Activated CD8-positive, alpha-beta T cell treated with anti-CD3 and anti-CD28 coated beads, Interleukin-2, amount 10 ng/mL, durations not matched to agents 7 days and 5 days (primary cell): Measurements from ENCODE around the gene TXNRD1. TPM values are rescaled to one million over a fixed set of nuclear protein-coding genes. Genes with fewer than 3 reads are reported as not detected.
"Not testable (repeated sequence)": the region's sequence is repeated elsewhere in the genome, so short reads cannot be mapped to it uniquely, and the experiment has no call there.

ENCODE experiments used
- ATAC-seq: fragments of 150-1000 bp; cut with Tn5 transposase; one replicate; pipeline ENCODE4 v1.10.0; 2021; ENCODE audit warnings: moderate library complexity
- CTCF ChIA-PET: fragments of 350-600 bp; sonication (Branson Sonifier 250); formaldehyde crosslinking; loops from one replicate; lab custom pipeline; 2021; ENCODE audit warnings: antibody characterized with exemption; lab: Charles Lee
- POLR2A ChIA-PET: fragments of 350-600 bp; sonication (Branson Sonifier 250); formaldehyde crosslinking; loops from one replicate; lab custom pipeline; 2021; ENCODE audit warnings: antibody characterized with exemption; lab: Charles Lee
- DNase-seq: peaks from one replicate; pipeline ENCODE4 v3.0.0-alpha.2; 2020
- H3K27ac Mint-ChIP-seq: one replicate; pipeline ENCODE4 v1.8.0; 2021; ENCODE audit warnings: mild to moderate bottlenecking, mixed read lengths
- H3K27me3 Mint-ChIP-seq: one replicate; pipeline ENCODE4 v1.8.0; 2021; ENCODE audit warnings: low read depth, mixed read lengths
- H3K36me3 Mint-ChIP-seq: one replicate; pipeline ENCODE4 v1.8.0; 2021; ENCODE audit warnings: low read depth, mixed read lengths
- H3K4me1 Mint-ChIP-seq: one replicate; pipeline ENCODE4 v1.8.0; 2021; ENCODE audit warnings: low read depth, mixed read lengths
- H3K4me3 Mint-ChIP-seq: one replicate; pipeline ENCODE4 v1.8.0; 2021; ENCODE audit warnings: mild to moderate bottlenecking, mixed read lengths
- H3K9me3 Mint-ChIP-seq: one replicate; pipeline ENCODE4 v1.8.0; 2022; ENCODE audit warnings: mixed read lengths; ENCODE audit not compliant: insufficient read depth
- total RNA-seq, 2 experiments: library from RNA; stranded (reverse); gene quantifications; one replicate each; pipeline ENCODE4 v1.2.3, GENCODE V29; 2021

Gene TXNRD1
- total RNA-seq, 2 experiments from 2014 or later: 88.7 to 98.5 TPM

DNA sequence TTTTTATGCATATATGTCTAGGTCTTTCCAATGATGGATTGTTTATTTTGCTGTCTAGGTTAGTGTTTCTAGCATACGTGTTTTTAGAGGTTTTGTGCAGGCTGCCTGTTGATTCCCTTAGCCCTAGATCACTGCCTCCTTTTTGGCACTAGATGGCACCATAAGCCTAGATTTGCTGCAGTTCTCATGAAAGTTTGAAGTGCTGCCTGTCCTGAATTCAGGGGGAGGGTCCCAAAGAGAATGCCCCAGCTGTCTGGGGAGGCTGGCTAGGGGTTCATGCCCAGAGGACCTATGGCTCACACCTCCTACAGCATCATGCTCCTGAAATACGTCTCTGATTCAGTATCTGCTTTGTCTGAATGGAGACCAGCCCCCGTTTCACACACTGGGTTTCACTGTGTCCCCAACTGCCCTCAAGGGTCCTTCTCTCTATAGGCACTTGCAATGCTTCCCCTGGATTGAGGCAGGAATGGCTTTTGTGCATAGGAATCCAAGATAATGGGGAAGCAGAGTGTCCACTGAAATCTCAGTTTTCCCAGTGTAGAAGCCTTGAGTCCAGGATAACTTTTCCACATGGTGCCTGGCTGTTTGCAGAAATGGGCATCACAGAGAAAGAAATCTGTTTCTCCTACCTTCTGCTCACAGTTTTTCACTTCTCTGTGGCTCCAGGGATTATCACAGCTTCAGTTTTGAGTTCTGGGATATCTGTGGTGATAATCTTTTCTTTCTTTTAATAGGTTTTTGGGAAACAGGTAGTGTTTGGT is 14.2 kb upstream of the TXNRD1 start:
- ChIA-PET CTCF (interaction anchor here (0.9 to 3.2 kb wide), 5 partner anchors 102 to 180 kb away, joined by 5 to 15 read pairs (median 8); partner anchors contain the start of gene EID3), POLR2A (interaction anchor here (0.6 kb wide), 1 partner anchor 315 kb away, joined by 4 read pairs; no protein-coding TSS in a partner anchor)
- Mint-ChIP-seq H3K4me1 (peaks cover 2% of the 10 kb centered on the region), H3K27ac (no peak overlapping the region), H3K36me3 (peaks cover 3% of the 10 kb centered on the region), H3K4me3 (no peak overlapping the region), H3K9me3 (peaks cover 7% of the 10 kb centered on the region), H3K27me3 (peaks cover 23% of the 10 kb centered on the region)
- peak; percentile 65 for ATAC-seq
- DNase-seq: peak; percentile 57

DNA sequence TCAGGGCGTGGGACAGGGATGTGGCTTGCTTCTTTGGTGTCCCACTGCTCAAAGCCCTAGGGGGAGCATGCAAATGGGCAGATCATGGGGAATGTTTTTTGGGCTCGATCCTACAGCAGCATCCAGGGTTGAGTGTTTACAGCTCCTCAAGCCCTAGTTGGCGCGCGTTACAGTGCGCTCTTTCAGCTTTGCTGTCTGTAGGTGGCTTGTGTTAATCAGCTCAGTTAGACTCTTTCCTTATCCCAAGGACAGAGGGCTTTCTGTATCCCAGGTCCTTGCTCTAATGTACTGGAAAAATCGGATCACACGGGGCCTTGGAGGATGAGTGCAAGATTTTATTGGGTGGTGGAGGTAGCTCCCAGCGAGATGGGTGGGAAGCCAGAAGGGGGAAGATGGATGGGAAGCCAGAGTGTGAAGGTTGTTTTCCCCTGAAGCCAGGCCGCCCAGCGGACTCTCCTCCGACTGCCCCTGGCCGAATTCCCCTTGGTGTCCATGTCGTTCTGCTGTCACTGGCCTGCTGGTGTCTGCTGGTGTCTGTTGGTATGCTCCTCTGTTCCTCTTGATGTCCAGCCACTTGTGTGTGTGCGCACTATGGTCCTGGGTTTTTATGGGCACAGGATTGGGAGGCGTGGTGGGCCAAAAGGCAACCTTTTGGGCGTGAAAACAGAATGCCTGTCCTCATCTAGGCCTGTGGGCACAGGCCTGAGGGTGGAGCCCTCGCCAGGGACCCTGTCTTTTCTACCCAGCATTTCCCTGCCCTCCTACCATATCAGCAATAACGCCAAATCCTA is 10.7 kb upstream of the TXNRD1 start:
- peaks cover 16% of the 10 kb centered on the region for H3K27me3 Mint-ChIP-seq
- no peak overlapping the region for H3K27ac Mint-ChIP-seq
- ATAC-seq (no peak), DNase-seq (no peak)
- peaks cover 2% of the 10 kb centered on the region for H3K4me1 Mint-ChIP-seq
- POLR2A ChIA-PET: no interaction called here
- H3K4me3 Mint-ChIP-seq: no peak overlapping the region
- H3K36me3 Mint-ChIP-seq: peaks cover 3% of the 10 kb centered on the region
- peaks cover 6% of the 10 kb centered on the region for H3K9me3 Mint-ChIP-seq
- CTCF ChIA-PET: interaction anchor here (1.4 kb wide), 1 partner anchor 154 kb away, joined by 3 read pairs; no protein-coding TSS in a partner anchor

DNA sequence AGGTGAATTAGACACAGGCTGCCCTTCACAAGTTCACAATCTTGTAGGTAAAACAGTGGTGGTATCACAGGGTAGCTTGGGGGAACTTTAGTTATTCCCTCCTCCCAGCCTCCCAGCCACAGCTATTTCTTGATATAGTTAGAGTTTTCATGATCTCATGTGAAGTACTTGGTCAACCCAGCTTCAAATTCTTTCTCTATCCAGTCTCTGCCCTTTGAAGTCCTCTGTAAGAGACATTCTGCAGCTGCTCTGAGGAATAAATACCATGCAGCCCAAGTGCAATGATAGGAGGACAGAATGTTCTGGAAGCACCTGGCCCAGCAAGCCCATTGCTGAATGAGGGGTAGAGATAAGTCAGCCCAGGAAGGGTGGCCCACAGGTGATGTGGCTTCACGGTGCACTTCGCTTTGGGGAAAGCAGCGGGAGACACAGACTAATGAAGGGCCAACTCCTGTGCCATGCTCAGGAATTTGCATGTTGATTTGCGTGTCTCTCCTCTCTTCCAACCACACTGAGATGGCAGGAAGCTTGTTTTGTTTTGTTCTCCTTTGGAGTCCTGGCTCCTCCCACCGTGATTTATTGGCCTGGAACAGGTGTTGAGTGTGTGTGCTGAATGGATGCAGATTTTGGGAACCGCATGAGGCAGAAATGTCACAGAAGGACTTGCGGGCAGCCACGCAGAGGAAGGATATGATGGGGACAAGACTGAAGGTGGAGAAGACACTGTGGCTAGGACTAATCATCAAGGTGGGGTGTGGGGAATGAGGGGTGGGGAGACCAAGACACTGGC is 8.0 kb upstream of the TXNRD1 start:
- H3K27ac Mint-ChIP-seq: no peak overlapping the region
- no peak overlapping the region for H3K4me3 Mint-ChIP-seq
- H3K9me3 Mint-ChIP-seq: no peaks in the 10 kb centered on the region
- no peak for DNase-seq
- ChIA-PET CTCF (interaction anchor here (0.6 to 1.4 kb wide), 2 partner anchors 14 to 992 kb away, joined by 3 read pairs; no protein-coding TSS in a partner anchor), POLR2A (no interaction called here)
- ATAC-seq: no peak
- H3K27me3 Mint-ChIP-seq: peaks cover 19% of the 10 kb centered on the region
- H3K36me3 Mint-ChIP-seq: no peaks in the 10 kb centered on the region
- no peaks in the 10 kb centered on the region for H3K4me1 Mint-ChIP-seq

DNA sequence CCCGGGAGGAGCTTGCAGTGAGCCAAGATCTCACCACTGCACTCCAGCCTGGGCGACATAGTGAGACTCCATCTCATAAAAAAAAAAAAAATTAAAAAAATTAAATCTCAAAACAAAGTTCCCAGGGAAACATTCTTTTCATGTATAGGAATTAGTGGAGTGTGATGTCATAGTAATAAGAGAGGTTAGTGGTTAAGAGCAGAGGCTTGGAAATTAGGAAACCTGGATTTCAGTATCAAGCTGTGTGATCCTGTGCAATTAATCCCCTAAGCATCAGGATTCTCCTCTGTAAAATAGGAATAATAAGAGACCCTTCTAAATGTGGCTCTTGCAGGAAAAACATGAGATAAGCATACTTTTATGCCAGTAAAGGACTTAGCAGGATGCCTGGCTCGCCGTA is 3.1 kb upstream of the TXNRD1 start:
- ATAC-seq: no peak
- CTCF ChIA-PET: no interaction called here
- H3K27me3 Mint-ChIP-seq: peaks cover 21% of the 10 kb centered on the region

DNA sequence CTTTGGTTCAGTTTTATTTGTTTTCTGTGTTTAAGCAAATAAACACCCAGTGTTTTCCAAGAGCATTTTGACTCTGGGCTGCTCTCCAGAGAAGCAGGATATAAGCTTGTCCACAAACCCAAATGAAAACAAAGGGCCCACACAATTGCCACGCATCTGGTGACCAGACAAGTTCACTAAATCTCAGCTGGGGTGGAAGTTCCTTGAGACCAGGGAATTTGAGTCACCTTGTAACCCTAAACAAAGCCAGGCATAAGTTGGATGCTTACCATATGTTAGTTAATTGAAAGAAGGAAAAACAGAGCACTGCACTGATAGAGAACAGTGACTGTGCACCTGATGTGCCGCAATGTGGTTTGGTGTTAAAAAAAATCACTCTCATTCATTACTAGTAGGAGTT is 1.6 kb upstream of the TXNRD1 start:
- ATAC-seq: no peak
- Mint-ChIP-seq H3K36me3 (no peaks in the 10 kb centered on the region), H3K27me3 (peaks cover 14% of the 10 kb centered on the region), H3K4me3 (no peak overlapping the region), H3K9me3 (no peaks in the 10 kb centered on the region), H3K4me1 (peaks cover 17% of the 10 kb centered on the region), H3K27ac (no peak overlapping the region)
- no peak for DNase-seq
- CTCF ChIA-PET: interaction anchor here (0.7 to 1.5 kb wide), 3 partner anchors 11 to 496 kb away, joined by 3 to 4 read pairs (median 3); no protein-coding TSS in a partner anchor
- POLR2A ChIA-PET: interaction anchor here (1.0 kb wide), 1 partner anchor 73 kb away, joined by 3 read pairs; no protein-coding TSS in a partner anchor

More for the DNA sequence above, 3.1 kb upstream of the TXNRD1 start:
- Mint-ChIP-seq H3K27ac (no peak overlapping the region), H3K4me3 (no peak overlapping the region), H3K4me1 (peaks cover 13% of the 10 kb centered on the region), H3K9me3 (no peaks in the 10 kb centered on the region), H3K36me3 (no peaks in the 10 kb centered on the region)
- POLR2A ChIA-PET: no interaction called here
- DNase-seq: no peak

DNA sequence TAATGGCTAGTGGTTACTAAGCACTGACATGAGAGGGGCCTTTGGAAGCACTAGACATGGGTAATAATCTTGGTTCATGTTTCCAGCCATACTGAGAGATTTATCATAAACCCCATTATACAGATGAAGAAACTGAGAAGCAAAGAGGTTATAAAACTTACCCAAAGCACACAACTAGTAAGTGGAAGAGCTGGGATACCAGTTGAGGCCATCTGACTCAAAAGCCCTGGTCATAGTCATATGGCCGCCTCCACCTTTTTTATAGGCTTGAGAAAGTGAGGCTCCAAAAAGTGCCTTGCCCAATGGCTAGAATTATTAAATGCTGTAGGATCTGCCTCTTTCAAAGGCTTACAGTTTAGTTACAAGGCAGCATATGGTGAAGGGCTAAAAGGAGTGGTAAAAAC is 944 bp downstream of the TXNRD1 start:
- CTCF ChIA-PET: interaction anchor here (0.9 to 5.3 kb wide), 5 partner anchors 13 to 91 kb away, joined by 3 to 42 read pairs (median 3); partner anchors contain the start of gene EID3
- peak overlapping the region; percentile 67 for H3K27ac Mint-ChIP-seq
- peaks cover 39% of the 10 kb centered on the region for H3K4me1 Mint-ChIP-seq
- peaks cover 8% of the 10 kb centered on the region for H3K27me3 Mint-ChIP-seq
- POLR2A ChIA-PET: interaction anchor here (0.8 to 1.2 kb wide), 2 partner anchors 70 to 88 kb away, joined by 4 to 5 read pairs; partner anchors contain the start of gene EID3
- H3K9me3 Mint-ChIP-seq: no peaks in the 10 kb centered on the region
- H3K4me3 Mint-ChIP-seq: peak overlapping the region; percentile 75
- ATAC-seq: no peak
- no peak for DNase-seq
- H3K36me3 Mint-ChIP-seq: peaks cover 4% of the 10 kb centered on the region

DNA sequence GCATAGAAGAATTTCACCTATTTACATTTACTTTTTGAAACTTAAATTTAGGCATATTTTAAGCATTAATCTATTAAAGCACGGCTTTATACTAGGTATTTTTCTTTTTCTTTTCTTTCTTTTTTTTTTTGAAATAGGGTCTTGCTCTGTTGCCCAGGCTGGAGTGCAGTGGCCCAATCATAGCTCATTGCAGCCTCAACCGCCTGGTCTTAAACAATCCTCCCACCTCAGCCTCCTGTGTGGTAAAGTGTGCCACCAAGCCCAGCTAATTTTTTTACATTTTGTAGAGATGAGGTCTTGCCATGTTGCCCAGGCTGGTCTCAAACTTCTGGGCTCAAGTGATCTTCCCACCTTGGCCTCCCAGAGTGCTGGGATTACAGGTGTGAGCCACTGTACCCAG is 2.9 kb downstream of the TXNRD1 start:
- H3K36me3 Mint-ChIP-seq, H3K9me3 Mint-ChIP-seq, H3K27ac Mint-ChIP-seq, POLR2A ChIA-PET, DNase-seq, H3K4me3 Mint-ChIP-seq, ATAC-seq: not testable (repeated sequence)
- Mint-ChIP-seq H3K27me3 (peaks cover 20% of the 10 kb centered on the region), H3K4me1 (peaks cover 42% of the 10 kb centered on the region)
- CTCF ChIA-PET: interaction anchor here (1.8 to 5.3 kb wide), 2 partner anchors 66 to 69 kb away, joined by 7 to 42 read pairs; no protein-coding TSS in a partner anchor

DNA sequence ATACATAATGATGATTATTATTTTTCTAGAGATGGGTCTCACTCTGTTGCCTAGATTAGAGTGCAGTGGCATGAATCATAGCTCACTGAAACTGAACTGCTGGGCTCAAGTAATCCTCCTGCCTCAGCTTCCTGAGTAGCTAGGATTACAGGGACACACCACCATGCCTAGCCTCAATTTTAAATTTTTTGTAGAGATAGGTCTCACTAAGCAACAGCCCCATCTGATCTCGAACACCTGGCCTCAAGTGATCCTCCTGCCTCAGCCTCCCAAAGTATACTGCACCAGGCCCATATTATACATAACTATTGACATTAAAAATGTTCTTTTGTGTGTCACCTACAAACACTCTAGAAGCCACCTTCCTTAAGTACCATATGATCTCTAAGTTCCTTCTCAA is 3.4 kb downstream of the TXNRD1 start:
- peak overlapping the region; percentile 5 for H3K27ac Mint-ChIP-seq
- DNase-seq (no peak), ATAC-seq (no peak)
- no peaks in the 10 kb centered on the region for H3K9me3 Mint-ChIP-seq
- H3K36me3 Mint-ChIP-seq: peaks cover 4% of the 10 kb centered on the region
- ChIA-PET POLR2A (no interaction called here), CTCF (interaction anchor here (1.5 to 5.3 kb wide), 4 partner anchors 12 to 140 kb away, joined by 4 to 42 read pairs (median 7); no protein-coding TSS in a partner anchor)
- peaks cover 24% of the 10 kb centered on the region for H3K27me3 Mint-ChIP-seq
- peaks cover 42% of the 10 kb centered on the region for H3K4me1 Mint-ChIP-seq
- H3K4me3 Mint-ChIP-seq: no peak overlapping the region

DNA sequence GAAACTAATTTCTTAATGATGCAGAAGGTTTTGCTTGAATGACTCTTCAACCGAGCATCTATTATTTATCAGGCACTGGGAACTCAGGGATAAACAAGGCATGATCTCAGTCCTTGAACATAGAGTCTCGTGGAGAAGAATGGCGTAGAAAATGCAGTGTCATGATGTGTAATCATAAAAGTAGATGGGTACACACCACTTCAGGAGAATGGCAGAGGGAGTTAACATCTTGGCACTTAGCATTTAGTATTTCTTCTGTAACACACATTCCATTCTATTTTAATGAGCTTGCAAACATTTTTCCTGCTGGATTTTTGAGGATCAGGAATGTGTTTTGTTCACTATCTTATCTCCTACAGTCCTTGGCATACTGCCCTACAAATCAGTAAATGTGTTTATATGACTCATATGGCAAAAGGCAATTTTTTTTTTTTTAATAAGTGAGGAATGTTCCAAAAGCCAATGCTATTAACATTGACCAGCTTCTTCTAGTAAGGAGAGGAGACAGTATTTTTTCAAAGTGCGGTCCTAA is 3.8 kb downstream of the TXNRD1 start:
- CTCF ChIA-PET: interaction anchor here (0.9 to 5.3 kb wide), 6 partner anchors 12 to 139 kb away, joined by 3 to 42 read pairs (median 6); partner anchors contain the start of gene EID3
- DNase-seq (no peak), ATAC-seq (no peak)
- Mint-ChIP-seq H3K4me3 (no peak overlapping the region), H3K4me1 (peaks cover 42% of the 10 kb centered on the region), H3K9me3 (no peaks in the 10 kb centered on the region), H3K27me3 (peaks cover 23% of the 10 kb centered on the region), H3K36me3 (peaks cover 4% of the 10 kb centered on the region), H3K27ac (no peak overlapping the region)
- POLR2A ChIA-PET: interaction anchor here (1.5 kb wide), 1 partner anchor 69 kb away, joined by 4 read pairs; no protein-coding TSS in a partner anchor

DNA sequence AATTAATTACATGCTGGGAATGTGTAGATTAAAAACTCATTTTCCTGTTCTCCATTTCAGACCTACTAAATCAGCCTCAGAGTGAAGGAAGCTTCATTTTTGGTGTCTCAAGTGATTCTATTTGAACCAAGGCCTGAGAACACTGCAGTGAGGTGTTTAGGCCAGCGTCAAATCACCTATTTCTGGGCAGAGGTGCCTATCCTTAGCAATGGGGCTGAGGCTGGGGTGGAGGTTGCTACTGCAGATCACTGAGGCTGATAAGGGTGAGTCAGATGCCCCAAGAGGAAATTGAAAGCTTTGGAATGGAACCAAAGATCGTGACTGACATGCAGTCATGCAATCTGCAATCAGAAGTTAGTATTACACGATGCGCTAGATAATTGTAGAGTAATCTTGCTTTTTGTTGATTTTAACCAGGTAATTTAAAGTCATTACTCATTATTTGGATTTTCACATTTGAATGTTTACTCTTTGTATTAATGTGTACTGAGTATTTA is 4.4 kb downstream of the TXNRD1 start:
- no peaks in the 10 kb centered on the region for H3K9me3 Mint-ChIP-seq
- DNase-seq (peak; percentile 74), ATAC-seq (peak; percentile 78)
- peaks cover 42% of the 10 kb centered on the region for H3K4me1 Mint-ChIP-seq
- peaks cover 4% of the 10 kb centered on the region for H3K36me3 Mint-ChIP-seq
- peaks cover 26% of the 10 kb centered on the region for H3K27me3 Mint-ChIP-seq
- ChIA-PET POLR2A (interaction anchor here (1.5 kb wide), 1 partner anchor 68 kb away, joined by 4 read pairs; no protein-coding TSS in a partner anchor), CTCF (interaction anchor here (0.9 to 5.3 kb wide), 6 partner anchors 11 to 139 kb away, joined by 3 to 42 read pairs (median 6); partner anchors contain the start of gene EID3)
- no peak overlapping the region for H3K4me3 Mint-ChIP-seq
- peak overlapping the region; percentile 16 for H3K27ac Mint-ChIP-seq
